ENCODE data around the gene SH3RF2.

The SH3RF2 gene

DNA sequence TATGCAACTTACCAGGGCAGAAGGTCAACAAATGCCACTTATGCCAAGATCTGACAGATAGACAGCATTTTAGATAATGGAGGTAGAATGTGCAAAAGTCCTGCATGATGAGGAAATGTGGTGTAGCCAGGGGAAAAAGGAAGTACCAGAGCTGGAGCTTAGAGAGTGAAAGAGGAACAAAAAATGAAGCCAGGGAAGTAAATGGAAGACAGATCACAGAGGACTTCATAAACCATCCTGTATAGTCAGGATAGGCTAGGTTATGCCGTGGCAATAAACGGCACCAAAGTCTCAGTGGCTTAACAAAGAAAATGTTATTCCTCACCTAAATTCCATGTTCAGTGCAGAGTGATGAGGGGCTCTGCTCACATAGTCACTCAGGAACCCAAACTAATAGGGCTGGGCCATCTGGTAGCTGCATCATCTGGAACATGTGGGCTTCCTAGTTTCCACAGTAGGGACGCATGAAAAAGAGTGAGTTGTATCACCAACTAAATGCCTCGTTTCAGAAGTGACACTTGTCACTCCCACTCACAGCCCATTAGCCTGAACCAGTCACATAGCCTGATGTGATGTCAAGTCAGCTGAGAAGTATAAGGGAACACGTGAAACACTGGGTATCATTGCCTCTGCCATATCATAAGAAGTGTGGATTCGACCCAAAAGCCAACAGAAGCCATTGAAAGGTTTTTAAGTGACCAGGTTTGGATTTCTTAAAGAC is 70.3 kb downstream of the SH3RF2 start:
- no peak for TF ChIP-seq EZH2 (IDR thresholded peaks at IDR 0.05; ENCODE audit: borderline replicate concordance, low read depth, low read length, severe bottlenecking)
- TF ChIP-seq, protein P1, sequence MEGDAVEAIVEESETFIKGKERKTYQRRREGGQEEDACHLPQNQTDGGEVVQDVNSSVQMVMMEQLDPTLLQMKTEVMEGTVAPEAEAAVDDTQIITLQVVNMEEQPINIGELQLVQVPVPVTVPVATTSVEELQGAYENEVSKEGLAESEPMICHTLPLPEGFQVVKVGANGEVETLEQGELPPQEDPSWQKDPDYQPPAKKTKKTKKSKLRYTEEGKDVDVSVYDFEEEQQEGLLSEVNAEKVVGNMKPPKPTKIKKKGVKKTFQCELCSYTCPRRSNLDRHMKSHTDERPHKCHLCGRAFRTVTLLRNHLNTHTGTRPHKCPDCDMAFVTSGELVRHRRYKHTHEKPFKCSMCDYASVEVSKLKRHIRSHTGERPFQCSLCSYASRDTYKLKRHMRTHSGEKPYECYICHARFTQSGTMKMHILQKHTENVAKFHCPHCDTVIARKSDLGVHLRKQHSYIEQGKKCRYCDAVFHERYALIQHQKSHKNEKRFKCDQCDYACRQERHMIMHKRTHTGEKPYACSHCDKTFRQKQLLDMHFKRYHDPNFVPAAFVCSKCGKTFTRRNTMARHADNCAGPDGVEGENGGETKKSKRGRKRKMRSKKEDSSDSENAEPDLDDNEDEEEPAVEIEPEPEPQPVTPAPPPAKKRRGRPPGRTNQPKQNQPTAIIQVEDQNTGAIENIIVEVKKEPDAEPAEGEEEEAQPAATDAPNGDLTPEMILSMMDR (IDR thresholded peaks at IDR 0.05; ENCODE audit: borderline replicate concordance, extremely low read depth, low read length, poor library complexity, severe bottlenecking): no peak
- H3K27ac ChIP-seq (ENCODE audit: low read length): no peak overlapping the region
- H2AFZ ChIP-seq (ENCODE audit: low read depth, low read length): no peak overlapping the region
- H3K9ac ChIP-seq (ENCODE audit: low read depth, low read length): no peak overlapping the region
- H3K27me3 ChIP-seq (ENCODE audit: insufficient read depth, low read length, poor library complexity): peaks cover 5% of the 10 kb centered on the region
- no peaks in the 10 kb centered on the region for H4K20me1 ChIP-seq (ENCODE audit: insufficient read depth, low read length)
- no peak overlapping the region for H3K4me3 ChIP-seq (ENCODE audit: low read depth in 1 of 2, low read length in 2 of 2)
- H3K36me3 ChIP-seq (ENCODE audit: insufficient read depth, low read length): no peaks in the 10 kb centered on the region
- H3K9me3 ChIP-seq (ENCODE audit: insufficient read depth, low read length, severe bottlenecking): no peaks in the 10 kb centered on the region
- DNase-seq (no peak), ATAC-seq (ENCODE audit: insufficient read depth, low read depth) (no peak)
- H3K4me2 ChIP-seq (ENCODE audit: insufficient read depth, low read length): no peak overlapping the region
- no peaks in the 10 kb centered on the region for H3K79me2 ChIP-seq (ENCODE audit: insufficient read depth, low read length)
- H3K4me1 ChIP-seq (ENCODE audit: insufficient read depth, low read length): no peaks in the 10 kb centered on the region

DNA sequence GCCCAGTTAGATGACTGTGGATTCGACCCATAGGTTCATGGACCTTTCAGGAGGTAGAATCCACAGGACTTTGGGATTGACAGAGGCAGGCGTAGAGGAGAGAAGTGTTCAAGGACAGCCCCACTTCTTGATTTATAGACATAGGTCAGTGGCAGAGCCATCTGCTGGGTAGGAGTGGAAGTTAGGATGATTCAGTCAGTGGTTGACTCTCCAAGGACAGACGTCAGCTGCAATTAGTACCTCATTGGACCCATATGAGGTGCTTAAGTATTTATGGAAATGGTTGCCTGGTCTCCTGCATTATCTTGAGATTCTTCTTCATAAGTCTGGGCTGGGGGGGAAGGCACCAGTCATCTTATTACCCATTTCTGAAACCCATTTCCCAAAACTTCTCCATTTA is 70.9 kb downstream of the SH3RF2 start:
- ATAC-seq (ENCODE audit: insufficient read depth, low read depth) (0 out of 3 replicates have a peak, but pooled peaks have one; percentile 35), DNase-seq (no peak)
- Histone ChIP-seq H3K9ac (ENCODE audit: low read depth, low read length) (no peak overlapping the region), H3K27ac (ENCODE audit: low read length) (no peak overlapping the region), H3K4me2 (ENCODE audit: insufficient read depth, low read length) (no peak overlapping the region), H3K36me3 (ENCODE audit: insufficient read depth, low read length) (no peaks in the 10 kb centered on the region), H3K4me3 (ENCODE audit: low read depth in 1 of 2, low read length in 2 of 2) (no peak overlapping the region), H2AFZ (ENCODE audit: low read depth, low read length) (no peak overlapping the region), H3K4me1 (ENCODE audit: insufficient read depth, low read length) (no peaks in the 10 kb centered on the region), H3K27me3 (ENCODE audit: insufficient read depth, low read length, poor library complexity) (peaks cover 5% of the 10 kb centered on the region), H3K79me2 (ENCODE audit: insufficient read depth, low read length) (no peaks in the 10 kb centered on the region), H4K20me1 (ENCODE audit: insufficient read depth, low read length) (no peaks in the 10 kb centered on the region), H3K9me3 (ENCODE audit: insufficient read depth, low read length, severe bottlenecking) (no peaks in the 10 kb centered on the region)
- no peak for TF ChIP-seq EZH2 (IDR thresholded peaks at IDR 0.05; ENCODE audit: borderline replicate concordance, low read depth, low read length, severe bottlenecking)
- TF ChIP-seq, protein P1 (IDR thresholded peaks at IDR 0.05; ENCODE audit: borderline replicate concordance, extremely low read depth, low read length, poor library complexity, severe bottlenecking): no peak

DNA sequence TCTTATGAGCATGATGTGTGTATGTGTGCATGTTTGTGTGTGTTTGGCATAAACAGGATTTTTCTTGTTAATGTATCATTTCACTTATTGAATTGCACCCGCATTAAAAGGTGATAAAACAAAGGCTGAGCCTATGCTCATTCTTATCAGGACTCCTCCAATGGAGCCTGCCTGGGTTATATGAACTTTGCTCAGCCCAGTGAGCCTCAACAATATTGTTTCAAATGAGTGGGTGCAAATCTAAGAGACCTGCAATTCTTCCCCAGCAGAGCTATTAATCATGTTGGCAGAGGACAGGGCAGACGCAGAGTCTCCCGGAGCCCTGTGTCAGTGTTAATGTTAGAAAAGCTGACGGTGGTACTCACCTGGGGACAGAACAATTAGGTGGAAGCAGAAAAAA is 71.6 kb downstream of the SH3RF2 start:
- Histone ChIP-seq H3K27ac (ENCODE audit: low read length) (no peak overlapping the region), H3K4me1 (ENCODE audit: insufficient read depth, low read length) (no peaks in the 10 kb centered on the region), H3K36me3 (ENCODE audit: insufficient read depth, low read length) (no peaks in the 10 kb centered on the region), H3K79me2 (ENCODE audit: insufficient read depth, low read length) (no peaks in the 10 kb centered on the region), H3K4me3 (ENCODE audit: low read depth in 1 of 2, low read length in 2 of 2) (no peak overlapping the region), H4K20me1 (ENCODE audit: insufficient read depth, low read length) (no peaks in the 10 kb centered on the region), H3K9ac (ENCODE audit: low read depth, low read length) (no peak overlapping the region), H2AFZ (ENCODE audit: low read depth, low read length) (no peak overlapping the region), H3K27me3 (ENCODE audit: insufficient read depth, low read length, poor library complexity) (peaks cover 5% of the 10 kb centered on the region), H3K9me3 (ENCODE audit: insufficient read depth, low read length, severe bottlenecking) (no peaks in the 10 kb centered on the region), H3K4me2 (ENCODE audit: insufficient read depth, low read length) (no peak overlapping the region)
- TF ChIP-seq, protein P1 (IDR thresholded peaks at IDR 0.05; ENCODE audit: borderline replicate concordance, extremely low read depth, low read length, poor library complexity, severe bottlenecking): no peak
- no peak for TF ChIP-seq EZH2 (IDR thresholded peaks at IDR 0.05; ENCODE audit: borderline replicate concordance, low read depth, low read length, severe bottlenecking)
- DNase-seq (no peak), ATAC-seq (ENCODE audit: insufficient read depth, low read depth) (no peak)

Measured in DND-41 (cell line).